Vagina (tissue), 2 donors: ENCODE results near the gene ANKFN1.

Experiments
- POLR2A ChIP-seq, 2 donors: fragments of 450-650 bp; IDR thresholded peaks; one replicate each; pipeline ENCODE4 v1.6.1; 2017; ENCODE audit warnings: antibody characterized with exemption in 2 of 2, mild to moderate bottlenecking in 2 of 2, moderate library complexity in 2 of 2
- POLR2AphosphoS5 ChIP-seq, 2 donors: sonication (generic); formaldehyde crosslinking; IDR thresholded peaks; one replicate each; pipeline ENCODE4 v1.9.0; 2017; ENCODE audit warnings: antibody characterized with exemption in 2 of 2, mild to moderate bottlenecking in 2 of 2, low read depth in 1 of 2; ENCODE audit not compliant: insufficient read depth in 1 of 2
- TF ChIP-seq, protein P1 (sequence below), 3 experiments: fragments of 450-650 bp in 2 of 3; fragments of 200-600 bp in 1 of 3; sonication (generic) in 1 of 3; IDR thresholded peaks; one replicate each; pipeline ENCODE4 v1.5.1; 2017 to 2019; ENCODE audit warnings: antibody characterized with exemption in 3 of 3, mild to moderate bottlenecking in 2 of 3, moderate library complexity in 2 of 3

DNA sequence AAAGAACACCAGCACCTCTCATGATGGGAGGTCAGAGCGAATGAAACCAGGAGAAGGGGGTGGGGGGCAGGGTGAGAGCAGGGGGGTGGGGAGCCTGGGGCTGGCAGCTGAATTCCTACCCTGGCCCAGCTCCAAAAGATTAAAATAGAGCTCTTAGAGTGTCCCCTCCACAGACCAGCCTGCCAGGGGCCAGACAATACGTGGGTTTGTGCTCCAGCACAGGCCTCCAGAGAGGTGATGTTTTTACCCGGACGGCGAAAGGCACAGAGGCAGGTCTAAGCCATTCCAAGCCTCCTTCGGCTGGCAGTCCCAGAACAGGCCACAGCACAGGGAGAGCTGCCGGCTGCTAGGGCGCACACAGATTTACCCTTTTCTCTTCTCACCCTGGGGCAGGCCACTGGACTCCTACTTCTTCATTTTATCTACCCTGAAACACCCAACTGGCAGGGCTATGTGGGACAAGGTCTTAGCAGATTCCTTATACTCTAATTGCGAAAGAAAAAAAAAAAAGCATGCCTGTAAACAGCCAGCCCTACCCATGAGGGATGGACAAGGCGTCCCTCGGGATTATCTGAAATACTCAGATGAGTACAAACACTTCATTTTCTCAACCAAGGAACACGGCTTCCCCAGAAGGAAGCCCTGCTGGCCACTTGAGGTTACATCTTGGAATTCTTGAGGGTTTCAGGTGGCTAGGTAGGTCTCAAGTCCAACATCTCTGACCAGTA, 368.3 kb downstream of the ANKFN1 start:
- TF ChIP-seq POLR2A (IDR thresholded peaks at IDR 0.05) (no peak), POLR2AphosphoS5 (IDR thresholded peaks at IDR 0.05; ENCODE audit: insufficient read depth in 1 of 2, low read depth in 1 of 2) (no peak)
- TF ChIP-seq, protein P1, sequence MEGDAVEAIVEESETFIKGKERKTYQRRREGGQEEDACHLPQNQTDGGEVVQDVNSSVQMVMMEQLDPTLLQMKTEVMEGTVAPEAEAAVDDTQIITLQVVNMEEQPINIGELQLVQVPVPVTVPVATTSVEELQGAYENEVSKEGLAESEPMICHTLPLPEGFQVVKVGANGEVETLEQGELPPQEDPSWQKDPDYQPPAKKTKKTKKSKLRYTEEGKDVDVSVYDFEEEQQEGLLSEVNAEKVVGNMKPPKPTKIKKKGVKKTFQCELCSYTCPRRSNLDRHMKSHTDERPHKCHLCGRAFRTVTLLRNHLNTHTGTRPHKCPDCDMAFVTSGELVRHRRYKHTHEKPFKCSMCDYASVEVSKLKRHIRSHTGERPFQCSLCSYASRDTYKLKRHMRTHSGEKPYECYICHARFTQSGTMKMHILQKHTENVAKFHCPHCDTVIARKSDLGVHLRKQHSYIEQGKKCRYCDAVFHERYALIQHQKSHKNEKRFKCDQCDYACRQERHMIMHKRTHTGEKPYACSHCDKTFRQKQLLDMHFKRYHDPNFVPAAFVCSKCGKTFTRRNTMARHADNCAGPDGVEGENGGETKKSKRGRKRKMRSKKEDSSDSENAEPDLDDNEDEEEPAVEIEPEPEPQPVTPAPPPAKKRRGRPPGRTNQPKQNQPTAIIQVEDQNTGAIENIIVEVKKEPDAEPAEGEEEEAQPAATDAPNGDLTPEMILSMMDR (IDR thresholded peaks at IDR 0.05): no peak
